SK-N-SH (cell line): ENCODE data around the gene GRM2. TPM values are rescaled to one million over a fixed set of nuclear protein-coding genes. Genes with fewer than 3 reads are reported as not detected.

Experiments
- CTCF ChIA-PET: fragments of 300-600, 350-600 bp; formaldehyde crosslinking; extraction: SDS; loops from one replicate; lab custom pipeline; 2021; lab: Yijun Ruan, JAX
- POLR2A ChIA-PET: fragments of 350-600 bp; sonication (Branson Sonifier 250); formaldehyde crosslinking; extraction: SDS; loops from one replicate; lab custom pipeline; 2020; ENCODE audit warnings: antibody characterized with exemption, inconsistent platforms; lab: Yijun Ruan, JAX
- DNase-seq: peaks from one replicate; pipeline ENCODE4 v3.0.0; 2012
- H2AFZ ChIP-seq: fragments of 200-600 bp; sonication (generic); 2 replicates; pipeline ENCODE4 v1.8.1; 2016; ENCODE audit warnings: antibody characterized with exemption, mild to moderate bottlenecking, low read depth
- H3F3A ChIP-seq: fragments of 200-600 bp; sonication (generic); replicated peaks from 2 replicates; pipeline ENCODE3; 2016; ENCODE audit warnings: antibody characterized with exemption, mild to moderate bottlenecking; ENCODE audit not compliant: insufficient read depth
- H3K27ac ChIP-seq, 2 experiments: fragments of 200-500 bp in 1 of 2; fragments of 200-600 bp in 1 of 2; sonication (Bioruptor generic) in 1 of 2; sonication (generic), shearing (Covaris generic) in 1 of 2; 2 replicates each; pipeline versions ENCODE4 v1.5.1 to v1.6.1; 2014 to 2016; ENCODE audit warnings: low read depth in 2 of 2, inconsistent platforms in 1 of 2, low read length in 1 of 2, mild to moderate bottlenecking in 1 of 2, mixed read lengths in 1 of 2
- H3K27me3 ChIP-seq: fragments of 200-600 bp; sonication (generic), shearing (Covaris generic); 2 replicates; pipeline ENCODE4 v1.6.1; 2016; ENCODE audit warnings: mixed run types; ENCODE audit not compliant: insufficient read depth
- H3K36me3 ChIP-seq, 2 experiments: fragments of 200-500 bp in 1 of 2; fragments of 200-600 bp in 1 of 2; sonication (Bioruptor generic) in 1 of 2; sonication (generic) in 1 of 2; replicated peaks in 1 of 2; 2 replicates each; pipeline versions ENCODE3 to v1.5.1; 2014 to 2016; ENCODE audit warnings: low read length in 1 of 2, mild to moderate bottlenecking in 1 of 2; ENCODE audit not compliant: insufficient read depth in 2 of 2, control insufficient read depth in 1 of 2
- H3K4me1 ChIP-seq, 2 experiments: fragments of 200-500 bp in 1 of 2; fragments of 200-600 bp in 1 of 2; sonication (Bioruptor generic) in 1 of 2; sonication (generic), shearing (Covaris generic) in 1 of 2; 2 replicates each; pipeline versions ENCODE4 v1.5.1 to v1.6.1; 2014 to 2016; ENCODE audit warnings: low read depth in 1 of 2, low read length in 1 of 2, mixed run types in 1 of 2; ENCODE audit not compliant: insufficient read depth in 2 of 2, control insufficient read depth in 1 of 2
- H3K4me2 ChIP-seq: fragments of 200-600 bp; sonication (generic), shearing (Covaris generic); 2 replicates; pipeline ENCODE4 v1.6.1; 2017; ENCODE audit warnings: mixed run types
- H3K4me3 ChIP-seq, 2 experiments: fragments of 200-500 bp in 1 of 2; fragments of 200-600 bp in 1 of 2; sonication (Bioruptor generic) in 1 of 2; sonication (generic), shearing (Covaris generic) in 1 of 2; 2 replicates each; pipeline versions ENCODE4 v1.5.1 to v1.8.1; 2014 to 2016; ENCODE audit warnings: low read depth in 2 of 2, inconsistent platforms in 1 of 2, low read length in 1 of 2, mild to moderate bottlenecking in 1 of 2, mixed read lengths in 1 of 2, moderate library complexity in 1 of 2
- H3K79me2 ChIP-seq: fragments of 200-600 bp; sonication (generic); 2 replicates; pipeline ENCODE4 v1.8.1; 2017; ENCODE audit warnings: mild to moderate bottlenecking; ENCODE audit not compliant: insufficient read depth
- H3K9ac ChIP-seq: fragments of 200-600 bp; sonication (generic); 2 replicates; pipeline ENCODE4 v1.6.1; 2017; ENCODE audit warnings: mixed run types
- H3K9me2 ChIP-seq: fragments of 200-600 bp; sonication (generic); 2 replicates; pipeline ENCODE4 v1.6.1; 2017; ENCODE audit warnings: mixed run types
- H3K9me3 ChIP-seq: fragments of 200-600 bp; sonication (generic); 2 replicates; pipeline ENCODE4 v1.6.1; 2017; ENCODE audit warnings: mixed run types, mild to moderate bottlenecking, moderate library complexity
- H4K20me1 ChIP-seq: fragments of 200-600 bp; sonication (generic); 2 replicates; pipeline ENCODE4 v1.6.1; 2017; ENCODE audit warnings: mild to moderate bottlenecking, mixed run types; ENCODE audit not compliant: insufficient read depth
- FOSL2 ChIP-seq: IDR thresholded peaks from 2 replicates; pipeline ENCODE4 v1.4.0; 2012; ENCODE audit warnings: low read depth, mild to moderate bottlenecking, moderate library complexity, borderline replicate concordance
- FOXM1 ChIP-seq: IDR thresholded peaks from 2 replicates; pipeline ENCODE4 v1.4.0; 2012; ENCODE audit warnings: low read depth, mild to moderate bottlenecking
- NRF1 ChIP-seq: IDR thresholded peaks from 2 replicates; pipeline ENCODE4 v1.6.1; 2012; ENCODE audit warnings: low read depth, mild to moderate bottlenecking, low read length
- RAD21 ChIP-seq: IDR thresholded peaks from 2 replicates; pipeline ENCODE4 v1.6.1; 2012; ENCODE audit warnings: mild to moderate bottlenecking, low read length
- RFX5 ChIP-seq: IDR thresholded peaks from 2 replicates; pipeline ENCODE4 v1.6.1; 2012; ENCODE audit warnings: mild to moderate bottlenecking, improper control_type of control experiment, low read length
- SIN3A ChIP-seq: IDR thresholded peaks from 2 replicates; pipeline ENCODE4 v1.6.1; 2012; ENCODE audit warnings: low read depth, mild to moderate bottlenecking, low read length, moderate library complexity, borderline replicate concordance
- WGBS: methylation state at CpG from one replicate; pipeline ENCODE4 v1.1.6; 2017; ENCODE audit warnings: low lambda C conversion rate; 5-methylcytosine and 5-hydroxymethylcytosine counted together
- polyA plus RNA-seq, 3 experiments: library from polyadenylated mRNA; depleted of rRNA; stranded (reverse); fragments of >200 nt; gene quantifications; 2 replicates each; pipeline ENCODE4 v1.2.3, GENCODE V29; 2012
- TF ChIP-seq, protein P1 (sequence below): IDR thresholded peaks from 2 replicates; pipeline ENCODE4 v1.4.0; 2012; ENCODE audit warnings: low read depth, borderline replicate concordance
- TF ChIP-seq, protein P2 (sequence below): IDR thresholded peaks from 2 replicates; pipeline ENCODE4; 2012
- TF ChIP-seq, protein P3 (sequence below): fragments of 200-600 bp; sonication (generic); IDR thresholded peaks from 2 replicates; pipeline ENCODE4 v1.6.1; 2017; ENCODE audit warnings: antibody characterized with exemption, mild to moderate bottlenecking, moderate library complexity

The GRM2 gene
- polyA plus RNA-seq, 1 of the 3 experiments (the other 2 are of a cell fraction): 0.15 TPM

DNA sequence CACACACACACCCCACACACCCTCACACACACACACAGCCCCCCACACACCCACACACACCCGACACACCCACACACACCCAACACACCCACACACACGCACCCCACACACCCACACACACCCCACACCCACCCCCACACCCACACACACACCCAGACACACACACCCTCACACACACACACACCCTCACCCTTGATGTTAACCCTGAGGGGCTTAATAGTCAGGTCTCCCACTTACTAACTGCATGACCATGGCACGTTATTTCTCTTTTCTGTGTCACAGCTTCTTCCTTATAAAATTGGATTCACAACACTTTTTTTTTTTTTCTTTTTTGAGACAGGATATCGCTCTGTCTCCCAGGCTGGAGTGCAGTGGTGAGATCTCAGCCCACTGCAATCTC, 2.8 kb downstream of the GRM2 start (continued):
- TF ChIP-seq, protein P1, sequence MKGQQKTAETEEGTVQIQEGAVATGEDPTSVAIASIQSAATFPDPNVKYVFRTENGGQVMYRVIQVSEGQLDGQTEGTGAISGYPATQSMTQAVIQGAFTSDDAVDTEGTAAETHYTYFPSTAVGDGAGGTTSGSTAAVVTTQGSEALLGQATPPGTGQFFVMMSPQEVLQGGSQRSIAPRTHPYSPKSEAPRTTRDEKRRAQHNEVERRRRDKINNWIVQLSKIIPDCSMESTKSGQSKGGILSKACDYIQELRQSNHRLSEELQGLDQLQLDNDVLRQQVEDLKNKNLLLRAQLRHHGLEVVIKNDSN: no peak

DNA sequence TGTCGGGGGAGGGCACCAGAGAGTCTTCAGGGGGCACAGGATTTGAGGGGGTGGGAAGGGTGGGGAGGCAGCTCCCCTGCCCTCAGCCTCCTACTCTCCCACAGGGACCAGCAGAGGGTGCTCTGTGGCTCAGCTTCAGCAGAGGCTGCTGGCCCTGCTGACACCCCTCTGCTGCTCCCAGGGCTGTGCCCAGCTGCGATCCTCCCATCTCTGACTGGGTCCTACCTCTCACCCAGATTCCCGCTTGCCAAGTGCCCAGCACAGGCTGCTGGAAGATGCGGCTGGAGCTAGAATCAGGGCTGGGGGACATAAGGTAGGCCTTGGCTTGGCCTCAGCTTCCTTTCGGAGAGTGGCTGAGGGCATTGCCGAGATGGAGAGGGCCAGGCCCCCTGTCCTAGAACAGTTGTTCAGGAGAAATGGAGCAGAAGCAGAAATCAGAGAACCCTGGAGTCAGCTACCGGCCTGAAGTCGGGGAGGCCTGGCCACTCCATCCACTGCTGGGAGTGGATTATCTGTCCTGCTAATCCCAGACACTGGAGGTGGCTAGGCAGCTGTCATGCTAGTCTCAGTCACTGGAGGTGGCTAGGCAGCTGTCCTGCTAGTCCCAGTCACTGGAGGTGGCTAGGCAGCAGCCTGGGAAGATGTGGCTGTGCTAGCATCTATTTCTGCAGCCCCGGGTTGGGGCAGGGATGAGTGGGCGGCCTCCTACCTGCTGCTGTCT, 3.9 kb downstream of the GRM2 start:
- Histone ChIP-seq H3K27ac (no peak overlapping the region), H3K4me1 (peaks cover 0 to 13% of the 10 kb centered on the region in 2 experiments; a peak in 1 of 4 replicates), H3K9ac (no peak overlapping the region), H2AFZ (no peak overlapping the region), H3K27me3 (no peaks in the 10 kb centered on the region), H3K36me3 (no peaks in the 10 kb centered on the region), H3K9me3 (no peaks in the 10 kb centered on the region), H3K4me2 (no peak overlapping the region), H3K9me2 (no peaks in the 10 kb centered on the region), H3K79me2 (no peaks in the 10 kb centered on the region), H3K4me3 (no peak overlapping the region), H4K20me1 (peaks cover 15% of the 10 kb centered on the region), H3F3A (no peaks in the 10 kb centered on the region)
- WGBS: 58% methylated on average over 4 of the region's 10 CpGs
- ChIA-PET CTCF (interaction anchor here (1.0 to 9.6 kb wide), 4 partner anchors 9 to 88 kb away, joined by 3 to 89 read pairs (median 4); no protein-coding TSS in a partner anchor), POLR2A (no interaction called here)
- TF ChIP-seq RAD21: peak; percentile 26; the same call in 1 of the 2 replicates
- TF ChIP-seq, protein P2, sequence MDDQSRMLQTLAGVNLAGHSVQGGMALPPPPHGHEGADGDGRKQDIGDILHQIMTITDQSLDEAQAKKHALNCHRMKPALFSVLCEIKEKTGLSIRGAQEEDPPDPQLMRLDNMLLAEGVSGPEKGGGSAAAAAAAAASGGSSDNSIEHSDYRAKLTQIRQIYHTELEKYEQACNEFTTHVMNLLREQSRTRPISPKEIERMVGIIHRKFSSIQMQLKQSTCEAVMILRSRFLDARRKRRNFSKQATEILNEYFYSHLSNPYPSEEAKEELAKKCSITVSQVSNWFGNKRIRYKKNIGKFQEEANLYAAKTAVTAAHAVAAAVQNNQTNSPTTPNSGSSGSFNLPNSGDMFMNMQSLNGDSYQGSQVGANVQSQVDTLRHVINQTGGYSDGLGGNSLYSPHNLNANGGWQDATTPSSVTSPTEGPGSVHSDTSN: no peak
- peak; percentile 47 for DNase-seq

DNA sequence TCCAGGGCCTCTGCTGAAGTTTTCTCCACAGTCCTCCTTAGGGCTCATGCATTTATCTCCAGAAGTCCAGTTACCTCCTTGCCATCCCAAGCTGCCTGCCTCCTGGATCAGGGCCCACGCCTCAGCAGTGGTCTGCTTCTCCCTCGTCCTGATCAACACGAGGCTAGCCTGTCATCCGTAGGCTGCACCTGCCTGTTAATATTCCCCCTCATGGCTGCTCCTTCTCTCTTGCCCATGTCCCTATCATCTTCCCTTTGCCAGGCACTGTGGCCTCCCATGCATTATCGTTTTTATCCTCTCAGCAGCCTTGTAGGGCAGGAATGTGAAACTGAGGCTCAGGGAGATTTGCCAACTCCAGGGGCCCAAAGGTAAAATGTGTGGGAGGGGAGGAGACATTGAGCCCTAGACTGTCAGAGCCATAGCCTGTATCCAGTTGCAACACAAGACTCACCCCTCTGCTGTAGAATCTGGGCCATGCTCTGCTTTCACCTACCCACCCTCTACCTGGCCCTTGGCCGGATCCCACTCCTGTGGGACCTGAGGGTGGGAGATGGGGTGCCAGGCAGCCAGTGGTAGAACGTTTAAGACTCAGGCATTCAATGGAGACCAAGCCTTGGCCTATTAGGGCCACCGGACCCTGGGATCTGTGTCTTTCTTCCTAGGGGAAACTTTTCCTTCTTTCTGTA, 4.6 kb downstream of the GRM2 start:
- Histone ChIP-seq H3K4me2 (no peak overlapping the region), H3K4me3 (no peak overlapping the region), H4K20me1 (peaks cover 8% of the 10 kb centered on the region), H3K9ac (no peak overlapping the region), H3K9me3 (no peaks in the 10 kb centered on the region), H3K4me1 (peaks cover 0 to 6% of the 10 kb centered on the region in 2 experiments; a peak in 1 of 4 replicates), H3K27me3 (no peaks in the 10 kb centered on the region), H2AFZ (no peak overlapping the region), H3K9me2 (no peaks in the 10 kb centered on the region), H3F3A (no peaks in the 10 kb centered on the region), H3K36me3 (no peaks in the 10 kb centered on the region), H3K79me2 (no peaks in the 10 kb centered on the region), H3K27ac (no peak overlapping the region)
- CTCF ChIA-PET: interaction anchor here (1.2 to 9.6 kb wide), 3 partner anchors 8 to 87 kb away, joined by 4 to 89 read pairs (median 5); no protein-coding TSS in a partner anchor
- peak; percentile 13 for DNase-seq
- 58% methylated on average over 7 of the region's 8 CpGs for WGBS
- POLR2A ChIA-PET: no interaction called here
- TF ChIP-seq NRF1 (no peak), RFX5 (no peak), SIN3A (no peak), FOXM1 (no peak), RAD21 (no peak), FOSL2 (no peak)
- TF ChIP-seq, protein P3, sequence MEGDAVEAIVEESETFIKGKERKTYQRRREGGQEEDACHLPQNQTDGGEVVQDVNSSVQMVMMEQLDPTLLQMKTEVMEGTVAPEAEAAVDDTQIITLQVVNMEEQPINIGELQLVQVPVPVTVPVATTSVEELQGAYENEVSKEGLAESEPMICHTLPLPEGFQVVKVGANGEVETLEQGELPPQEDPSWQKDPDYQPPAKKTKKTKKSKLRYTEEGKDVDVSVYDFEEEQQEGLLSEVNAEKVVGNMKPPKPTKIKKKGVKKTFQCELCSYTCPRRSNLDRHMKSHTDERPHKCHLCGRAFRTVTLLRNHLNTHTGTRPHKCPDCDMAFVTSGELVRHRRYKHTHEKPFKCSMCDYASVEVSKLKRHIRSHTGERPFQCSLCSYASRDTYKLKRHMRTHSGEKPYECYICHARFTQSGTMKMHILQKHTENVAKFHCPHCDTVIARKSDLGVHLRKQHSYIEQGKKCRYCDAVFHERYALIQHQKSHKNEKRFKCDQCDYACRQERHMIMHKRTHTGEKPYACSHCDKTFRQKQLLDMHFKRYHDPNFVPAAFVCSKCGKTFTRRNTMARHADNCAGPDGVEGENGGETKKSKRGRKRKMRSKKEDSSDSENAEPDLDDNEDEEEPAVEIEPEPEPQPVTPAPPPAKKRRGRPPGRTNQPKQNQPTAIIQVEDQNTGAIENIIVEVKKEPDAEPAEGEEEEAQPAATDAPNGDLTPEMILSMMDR: no peak
